HuH-7.5 (cell line): ENCODE data around the gene ARHGEF38.

Source experiments
- DNase-seq: peaks from one replicate; pipeline ENCODE4 v3.0.0; 2011; ENCODE audit warnings: low spot score

ARHGEF38 gene

DNA sequence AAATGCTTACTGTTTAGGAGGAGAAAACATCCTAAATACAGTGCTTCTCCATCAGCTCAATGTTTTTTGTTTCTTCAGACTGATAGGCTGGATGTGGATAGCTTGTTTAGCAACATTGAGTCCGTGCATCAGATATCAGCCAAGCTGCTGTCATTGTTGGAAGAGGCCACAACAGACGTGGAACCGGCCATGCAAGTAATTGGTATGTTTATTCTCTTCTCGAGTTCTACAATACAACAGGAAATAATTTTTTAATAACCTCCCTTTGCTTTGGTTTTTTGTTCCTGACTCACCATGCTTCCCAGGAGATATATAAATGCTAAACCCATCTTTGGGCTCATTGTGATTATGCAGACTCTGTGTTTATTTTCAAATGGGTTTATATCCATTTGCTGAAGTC, 60.9 kb downstream of the ARHGEF38 start:
- no peak for DNase-seq

DNA sequence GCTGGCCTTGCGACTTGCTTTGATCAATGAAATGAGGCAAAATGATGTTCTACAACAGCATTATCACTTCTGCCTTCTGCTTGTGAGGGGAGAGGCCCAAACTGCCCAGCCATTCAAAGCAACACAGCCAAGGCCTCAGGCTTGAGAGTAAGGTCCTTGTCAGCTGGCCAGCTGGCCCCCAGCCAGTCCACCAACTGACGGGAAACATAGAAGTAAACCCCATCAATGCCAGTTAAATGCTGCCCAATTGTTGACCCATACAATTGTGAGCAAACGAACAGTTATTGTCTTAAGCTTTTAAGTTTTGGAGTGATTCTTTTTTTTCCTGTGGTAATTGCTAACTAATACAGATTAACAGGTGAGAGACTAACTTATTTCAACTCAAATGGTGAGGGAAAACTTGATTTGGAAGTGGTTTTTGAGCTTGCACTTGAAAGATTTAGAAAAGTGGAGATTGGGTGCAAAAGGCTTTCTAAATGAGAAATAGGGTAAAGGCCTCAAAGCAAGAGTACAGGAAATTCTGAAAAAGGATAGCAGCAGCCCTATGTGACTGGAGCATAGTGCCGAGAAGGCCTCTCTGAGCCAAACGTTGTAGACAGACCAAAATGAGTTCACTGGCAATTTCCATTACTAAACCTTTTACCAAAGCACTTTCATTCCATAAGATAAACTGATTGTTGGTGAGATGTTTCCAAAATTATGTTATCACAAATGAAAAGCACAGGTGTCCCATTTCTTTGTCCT, 66.9 kb downstream of the ARHGEF38 start:
- no peak for DNase-seq

DNA sequence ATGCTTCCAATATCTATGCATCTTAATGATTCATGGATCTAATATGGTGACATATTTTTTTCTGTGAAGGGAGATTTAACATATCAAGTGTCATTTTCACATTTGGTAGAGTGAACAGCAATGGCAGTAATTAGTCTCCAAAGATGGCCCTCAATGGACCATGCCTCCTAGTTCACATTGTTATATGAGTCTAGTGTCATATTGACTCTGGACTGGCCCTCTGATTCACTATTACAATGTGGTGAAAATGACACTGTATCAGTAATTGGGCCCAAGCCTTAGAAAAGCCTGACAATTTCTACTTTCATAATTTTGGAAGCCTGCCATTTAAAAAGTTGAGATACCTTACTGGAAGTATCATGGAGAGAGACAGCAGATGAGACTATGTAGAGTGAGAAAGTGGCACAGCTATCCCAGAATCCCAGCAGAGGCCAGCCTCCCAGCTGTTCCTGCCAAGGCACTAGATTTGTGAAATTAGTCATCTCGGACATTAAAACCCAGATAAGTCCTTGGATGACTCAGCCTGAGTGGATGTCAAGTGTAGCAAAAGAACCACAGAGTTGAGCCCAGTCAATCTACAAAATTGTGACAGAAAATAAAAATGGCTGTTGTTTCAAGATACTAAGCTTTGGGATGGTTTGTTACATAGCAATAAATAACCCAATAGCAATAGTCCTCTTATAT, 68.4 kb downstream of the ARHGEF38 start:
- DNase-seq: no peak

DNA sequence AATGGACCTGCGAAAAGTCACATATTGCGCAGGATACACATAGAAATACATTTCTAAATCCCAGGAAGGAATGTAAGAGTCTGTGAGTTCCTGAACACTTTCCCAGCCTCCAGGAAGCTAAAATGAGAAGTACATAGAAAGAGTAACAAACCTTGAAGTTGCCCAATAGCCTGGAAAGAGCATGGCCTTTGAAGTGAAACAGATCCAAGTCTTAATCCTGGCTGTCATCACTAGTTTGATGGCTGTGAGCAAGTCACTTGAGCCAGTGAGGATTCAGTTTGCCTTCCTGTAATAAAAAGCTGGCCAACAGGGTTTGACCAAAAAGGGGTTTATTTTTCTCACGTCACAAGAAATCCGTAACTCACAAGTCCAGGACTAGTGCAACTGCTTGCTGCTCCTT, 69.8 kb downstream of the ARHGEF38 start:
- DNase-seq: no peak

DNA sequence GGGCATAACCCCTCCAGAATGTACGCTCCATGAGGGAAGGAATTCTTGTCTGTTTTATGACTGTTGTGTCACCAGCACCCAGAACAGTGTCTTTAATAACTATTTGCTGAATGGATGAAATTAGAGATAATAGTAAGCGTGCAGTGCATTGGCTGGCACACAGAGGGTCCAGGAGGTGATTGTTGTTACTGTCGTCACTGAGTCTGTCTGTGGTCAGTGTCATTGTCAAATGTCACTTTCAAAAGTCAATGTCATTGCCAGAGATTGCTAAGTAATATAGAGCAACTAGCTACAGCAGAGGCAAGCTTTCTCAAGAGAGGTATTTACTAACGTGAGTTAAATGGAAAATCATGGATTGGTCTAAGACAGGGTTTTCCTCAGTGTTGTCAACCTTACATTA, 70.7 kb downstream of the ARHGEF38 start:
- no peak for DNase-seq

DNA sequence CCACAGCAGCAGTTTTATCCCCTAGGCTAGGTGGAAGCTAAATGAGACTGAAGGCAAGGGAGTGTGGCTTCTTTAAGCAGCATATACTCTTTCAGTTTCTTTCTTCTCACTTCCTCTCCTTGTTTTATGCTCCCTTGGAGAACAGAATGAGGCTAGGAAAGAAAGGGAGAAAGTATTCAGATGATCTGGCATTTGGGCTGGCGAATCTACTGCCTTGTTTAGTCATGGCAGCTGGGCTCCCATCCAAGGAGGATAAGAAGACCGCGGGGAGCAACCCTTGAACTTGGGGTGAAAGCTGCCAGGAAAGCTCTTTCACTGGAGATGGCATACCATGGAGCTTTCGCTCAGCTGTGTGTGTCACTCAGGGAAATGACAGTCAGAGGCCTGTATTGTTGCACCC, 72.1 kb downstream of the ARHGEF38 start:
- no peak for DNase-seq

DNA sequence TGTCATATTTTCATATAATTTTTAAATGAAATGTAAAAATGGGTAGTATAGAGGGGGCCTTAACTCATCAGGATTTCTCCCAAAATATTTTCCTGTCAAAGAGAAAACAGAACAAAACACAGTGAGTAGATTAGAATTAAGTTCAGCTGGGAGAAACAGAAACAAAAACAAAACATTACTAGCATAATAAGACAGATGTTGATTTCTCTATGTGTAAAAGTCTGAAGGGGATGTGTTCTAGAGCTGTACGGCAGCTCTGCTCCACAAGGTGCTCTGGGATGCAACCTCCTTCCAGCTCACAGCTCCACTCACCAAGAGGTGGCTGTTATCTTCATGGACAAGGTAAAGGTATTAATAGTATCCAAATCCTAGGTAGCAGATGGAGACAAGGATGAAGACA, 72.8 kb downstream of the ARHGEF38 start:
- no peak for DNase-seq

DNA sequence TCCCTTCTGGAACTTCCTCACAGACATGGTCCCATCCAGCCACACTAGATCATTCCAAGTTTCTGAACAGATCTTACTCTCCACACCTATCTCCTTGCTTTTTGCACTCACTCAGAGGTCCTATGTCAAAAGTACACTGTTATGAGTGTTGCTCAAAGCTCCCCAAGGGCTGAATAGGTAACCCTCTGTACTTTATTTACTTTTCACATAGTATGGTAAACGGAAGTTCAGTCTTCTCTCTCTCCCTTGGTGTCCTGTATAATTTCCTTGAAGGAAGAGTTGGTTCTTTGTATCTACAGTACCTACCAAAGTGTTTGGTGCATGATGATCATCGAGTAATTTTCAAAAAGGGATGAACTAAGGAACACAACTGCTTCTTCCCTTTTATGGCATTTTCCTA, 74.4 kb downstream of the ARHGEF38 start:
- no peak for DNase-seq

DNA sequence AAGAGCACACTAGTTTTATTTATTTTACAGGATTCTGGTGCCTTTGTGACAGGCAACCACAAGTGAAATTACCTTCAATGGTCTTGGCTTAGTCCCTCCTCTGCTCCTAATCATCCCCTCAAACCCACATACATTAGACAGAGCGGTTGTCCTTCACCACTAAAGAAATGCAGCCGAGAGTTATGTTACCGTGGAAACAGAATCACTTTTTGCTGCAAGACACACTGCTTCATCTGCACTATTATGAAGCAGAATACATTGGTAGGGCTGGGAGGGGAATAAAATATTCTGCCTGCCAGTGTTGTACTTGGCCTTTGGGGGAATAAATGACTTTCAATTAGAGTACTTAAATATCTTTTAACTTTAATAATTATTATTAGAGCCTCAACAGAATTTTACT, 75.2 kb downstream of the ARHGEF38 start:
- DNase-seq: no peak

DNA sequence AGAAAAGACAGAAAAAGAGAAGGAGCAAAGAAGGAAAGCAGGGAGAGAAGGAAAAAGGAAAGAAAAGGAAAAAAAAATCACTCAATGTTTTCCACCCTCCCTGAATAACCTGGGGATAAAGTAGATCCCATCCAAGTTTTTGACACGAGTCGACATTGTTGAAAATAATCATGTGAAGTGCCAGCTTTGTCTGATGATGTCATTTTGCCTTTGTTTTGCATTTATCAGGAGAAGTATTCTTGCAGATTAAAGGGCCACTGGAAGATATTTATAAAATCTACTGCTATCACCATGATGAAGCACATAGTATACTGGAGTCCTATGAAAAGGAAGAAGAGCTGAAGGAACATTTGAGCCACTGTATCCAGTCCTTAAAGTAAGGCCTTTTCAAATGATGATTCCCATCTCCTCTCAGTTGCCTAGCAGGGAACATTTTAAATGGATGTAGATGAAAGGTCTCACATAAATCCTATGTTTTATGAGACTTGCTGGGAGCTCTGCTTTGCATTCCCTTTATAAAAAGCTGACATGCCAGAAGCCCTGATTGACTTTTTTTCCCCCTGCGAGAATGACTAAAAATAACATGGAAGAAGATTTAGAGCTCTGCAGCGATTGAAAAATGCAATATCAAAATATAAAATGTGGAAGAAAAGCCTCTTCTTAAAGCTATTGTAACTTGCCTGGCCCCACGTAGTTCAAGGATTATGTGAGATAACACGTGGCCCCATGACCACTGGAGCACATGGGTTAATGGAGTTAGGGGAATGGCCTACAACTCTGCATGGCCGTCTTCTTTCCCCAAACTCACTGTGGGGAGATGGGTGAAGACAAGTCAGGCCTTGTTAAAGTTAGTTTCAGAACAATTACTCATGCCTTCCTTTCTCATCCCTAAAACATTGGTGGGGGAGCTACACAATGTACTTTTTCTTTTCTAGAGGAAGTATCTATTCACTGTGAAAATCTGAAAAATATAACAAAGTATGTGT, 78.5 kb downstream of the ARHGEF38 start:
- no peak for DNase-seq

DNA sequence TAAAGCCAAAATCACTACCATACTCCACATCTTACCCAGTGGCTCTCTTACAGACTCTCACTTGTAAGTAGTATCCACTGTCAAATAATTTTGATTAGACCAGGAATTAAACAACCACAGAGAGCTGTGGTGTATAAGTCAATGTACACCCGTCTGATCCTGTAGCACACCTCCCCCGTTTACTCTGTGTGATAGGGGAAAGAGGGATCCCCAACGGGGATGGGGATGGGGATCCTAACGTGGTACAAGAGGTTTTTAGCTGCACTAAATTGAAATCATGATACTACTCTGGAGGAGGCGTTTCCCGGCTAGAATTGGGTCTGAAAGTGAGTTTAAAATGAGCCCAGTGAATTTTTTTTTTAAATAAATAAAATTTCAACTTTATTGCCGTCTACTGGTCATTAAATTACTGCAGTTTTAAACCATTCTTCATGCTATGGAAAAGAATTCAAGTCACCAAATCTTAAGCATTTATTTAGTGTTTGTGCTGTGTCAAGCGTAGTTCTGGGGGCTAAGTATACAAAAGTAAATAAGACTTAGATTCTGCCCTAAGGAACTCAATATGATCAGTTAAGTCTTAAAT, 79.5 kb downstream of the ARHGEF38 start:
- no peak for DNase-seq

DNA sequence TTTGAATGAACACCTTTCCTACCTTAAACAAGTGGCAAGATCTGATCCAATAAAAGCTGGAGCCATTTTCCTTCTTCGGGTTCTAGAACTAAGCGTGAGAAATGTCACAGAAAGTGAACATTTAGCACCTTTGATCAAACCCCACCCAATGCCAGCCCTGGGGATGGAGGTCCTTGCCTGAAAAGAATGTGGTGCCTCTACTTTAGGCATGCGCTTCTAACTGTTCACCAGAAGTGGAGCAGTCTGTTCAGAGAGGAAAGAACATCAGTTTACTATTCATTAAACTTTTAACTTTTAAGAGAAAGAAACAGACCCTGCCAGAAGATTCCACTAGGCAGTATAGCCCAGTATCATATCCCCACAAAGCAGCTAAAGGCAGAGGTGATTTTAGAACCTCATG, 80.2 kb downstream of the ARHGEF38 start:
- no peak for DNase-seq

DNA sequence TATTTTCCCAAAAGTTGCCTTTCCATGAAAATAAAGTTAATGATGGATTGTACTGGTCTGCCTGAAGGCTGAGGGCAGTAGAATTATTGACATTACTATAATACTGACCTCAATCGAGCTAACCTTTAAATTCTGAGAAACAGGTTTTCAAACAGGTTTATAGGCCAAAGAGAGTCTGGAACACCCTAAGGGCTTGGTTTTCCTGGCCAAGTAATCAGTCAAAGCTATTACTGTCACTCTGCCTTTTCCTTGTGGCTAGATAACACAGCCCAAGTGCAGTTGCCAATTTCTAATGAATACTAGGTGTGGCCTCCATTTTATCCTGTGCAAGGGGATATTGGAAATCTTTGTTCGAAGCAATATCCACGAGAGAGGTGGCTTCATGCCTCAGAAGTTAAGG, 80.8 kb downstream of the ARHGEF38 start:
- no peak for DNase-seq

DNA sequence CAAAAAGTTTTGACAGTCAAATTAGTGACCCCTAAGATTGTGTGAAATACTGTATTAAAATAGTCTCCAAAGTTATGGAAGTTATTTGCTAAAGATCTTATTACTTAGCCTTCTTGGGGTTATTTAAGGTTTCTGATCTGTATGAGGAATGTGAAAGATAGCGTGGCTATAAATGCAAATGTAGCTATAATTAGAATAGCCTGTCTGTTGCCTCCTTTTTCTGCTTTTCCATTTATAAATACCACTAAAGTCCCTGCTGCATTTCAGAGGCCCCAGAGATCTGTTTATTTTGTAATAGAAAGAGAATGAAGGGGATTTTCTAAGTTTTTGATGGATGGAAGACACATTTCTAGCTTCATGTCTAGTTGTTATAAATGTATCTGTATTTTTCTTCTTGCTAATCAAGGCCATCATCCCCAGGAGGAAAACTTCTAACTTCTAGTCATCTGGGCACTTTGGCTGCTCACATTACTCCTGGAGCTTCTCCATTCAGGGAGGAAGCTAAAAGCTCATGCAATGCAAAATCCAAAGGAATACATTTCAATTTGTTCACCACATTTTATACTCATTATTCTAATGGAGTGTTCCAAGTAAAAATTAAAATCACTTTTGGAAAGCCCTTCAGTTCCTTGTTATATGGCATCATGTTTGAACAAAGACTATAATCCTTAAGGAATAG, 82.1 kb downstream of the ARHGEF38 start:
- no peak for DNase-seq

DNA sequence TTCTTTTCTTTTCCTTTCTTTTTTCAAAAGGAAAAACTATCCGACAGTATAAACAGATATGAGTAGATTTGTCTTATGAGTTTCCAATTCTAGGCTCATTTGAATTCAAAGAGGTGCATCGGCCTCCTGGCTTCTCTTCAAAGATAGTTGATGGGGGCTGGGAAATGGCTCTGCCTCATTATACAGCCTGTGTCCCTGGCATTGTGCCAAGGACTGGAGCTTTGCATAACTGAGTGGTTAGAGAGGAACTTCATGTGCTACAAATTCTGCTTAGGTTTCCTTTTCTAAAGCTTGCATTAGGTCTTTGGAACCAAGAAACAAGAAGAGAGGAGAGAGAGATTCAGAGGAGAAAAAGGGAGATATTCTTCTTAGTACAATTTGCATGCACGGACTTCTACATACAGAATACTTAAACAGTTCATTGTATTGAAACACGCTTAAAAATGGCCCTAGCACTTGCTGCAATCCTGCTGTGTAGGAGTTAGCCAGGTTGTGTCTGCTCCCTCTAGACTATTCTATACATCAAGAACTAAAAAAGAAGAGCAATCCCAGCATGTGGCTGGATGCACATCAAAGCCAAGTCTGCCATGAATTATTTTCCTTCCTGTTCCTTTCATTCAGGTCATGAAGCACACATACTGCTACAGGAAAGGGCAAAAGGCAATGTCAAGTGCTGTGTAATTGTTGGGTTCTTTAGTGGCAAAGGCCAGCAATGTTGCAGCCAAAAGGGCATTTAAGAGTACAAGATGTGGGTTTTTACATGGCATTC, 85.2 kb downstream of the ARHGEF38 start:
- no peak for DNase-seq

DNA sequence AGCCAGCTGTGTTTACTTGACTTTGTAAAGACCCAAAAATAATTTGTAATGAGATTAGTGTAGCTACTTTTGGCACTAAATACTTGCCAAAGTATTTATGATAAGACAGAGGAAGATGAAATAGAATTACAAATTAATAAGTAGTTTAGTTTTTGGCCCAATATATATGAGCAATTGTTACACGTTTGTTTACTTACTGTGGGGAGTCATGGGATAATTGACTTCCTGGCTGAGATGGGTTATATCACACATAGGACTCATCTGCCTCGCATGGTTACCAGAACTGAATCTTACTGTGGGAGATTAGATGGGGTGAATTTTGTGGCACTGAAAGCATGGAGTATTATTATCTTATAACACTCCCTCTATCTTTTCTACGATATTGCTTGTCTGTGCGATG, 89.4 kb downstream of the ARHGEF38 start:
- DNase-seq: no peak

DNA sequence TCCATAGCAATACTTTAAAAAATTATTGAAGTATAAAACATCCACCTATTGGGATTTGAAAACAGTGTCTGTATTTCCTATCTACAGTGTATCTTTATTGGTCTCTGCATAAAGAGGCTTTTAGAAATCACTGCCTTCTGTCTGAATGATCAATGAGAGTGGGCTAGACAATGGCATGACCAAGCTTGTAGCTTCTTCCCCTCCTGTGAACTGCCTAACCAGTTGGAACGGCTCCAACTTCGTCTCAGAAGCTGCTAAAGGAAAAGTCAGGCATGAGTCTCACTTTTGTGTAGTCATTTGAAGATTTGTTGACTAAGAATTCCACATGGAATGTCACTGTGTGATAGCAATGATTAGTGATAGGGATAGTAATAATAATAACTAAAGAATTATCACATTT, 91.8 kb downstream of the ARHGEF38 start:
- no peak for DNase-seq

DNA sequence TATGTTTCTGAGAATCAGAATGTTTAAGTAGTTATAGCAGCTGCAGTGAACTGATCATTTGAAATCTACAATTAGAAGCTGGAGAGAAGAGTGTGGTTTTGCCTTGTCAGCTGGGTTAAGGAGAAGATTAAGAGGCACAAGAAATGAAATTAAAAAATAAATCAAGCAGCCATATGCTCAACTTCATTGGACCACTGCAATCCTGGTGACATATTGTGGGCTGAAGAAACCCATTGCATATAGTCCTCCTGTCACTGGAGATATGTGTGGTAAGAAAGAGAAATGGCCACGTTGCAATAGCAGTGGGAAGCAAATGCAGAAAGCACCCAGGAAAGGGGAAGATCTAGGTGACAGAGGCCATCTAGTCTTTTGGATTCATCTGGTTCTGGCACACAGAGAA, 93.0 kb downstream of the ARHGEF38 start:
- no peak for DNase-seq

DNA sequence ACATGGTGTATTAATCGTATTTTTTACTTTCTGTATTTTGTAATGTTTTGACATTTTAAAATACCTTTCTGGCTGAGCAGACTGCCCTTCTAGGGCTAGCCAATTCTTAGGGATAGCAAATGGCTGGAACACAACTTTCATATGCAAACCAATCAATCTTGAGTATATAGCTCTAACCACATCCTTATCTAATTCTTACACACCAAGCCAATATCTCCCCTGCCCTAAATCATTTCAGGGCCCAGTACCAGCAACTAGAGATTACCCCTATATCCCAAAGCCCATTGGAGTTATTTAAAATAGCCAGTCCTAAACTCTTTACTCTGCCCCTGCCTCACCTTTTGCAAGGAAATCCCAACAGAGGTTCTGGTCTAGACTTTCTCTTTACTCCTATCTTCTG, 97.8 kb downstream of the ARHGEF38 start:
- DNase-seq: no peak

DNA sequence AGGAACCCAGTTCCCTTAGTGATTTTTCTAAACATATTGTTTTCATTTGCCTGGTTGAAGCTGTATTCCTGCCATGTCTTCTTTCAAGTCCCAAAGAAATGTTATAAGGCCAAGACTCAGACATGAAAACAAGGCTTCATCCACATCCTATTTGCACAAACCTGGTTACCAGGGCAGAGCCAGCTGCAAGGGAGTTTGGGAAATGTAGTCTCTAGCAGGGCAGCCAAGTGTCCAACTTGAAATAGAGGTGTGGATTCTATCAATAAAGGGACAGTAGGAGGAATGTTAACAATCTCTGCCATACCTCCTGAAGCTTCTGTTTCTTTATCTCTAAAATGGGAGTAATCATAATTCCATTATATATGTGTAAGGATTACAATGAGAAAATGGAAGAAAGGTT, 99.5 kb downstream of the ARHGEF38 start:
- DNase-seq: no peak

DNA sequence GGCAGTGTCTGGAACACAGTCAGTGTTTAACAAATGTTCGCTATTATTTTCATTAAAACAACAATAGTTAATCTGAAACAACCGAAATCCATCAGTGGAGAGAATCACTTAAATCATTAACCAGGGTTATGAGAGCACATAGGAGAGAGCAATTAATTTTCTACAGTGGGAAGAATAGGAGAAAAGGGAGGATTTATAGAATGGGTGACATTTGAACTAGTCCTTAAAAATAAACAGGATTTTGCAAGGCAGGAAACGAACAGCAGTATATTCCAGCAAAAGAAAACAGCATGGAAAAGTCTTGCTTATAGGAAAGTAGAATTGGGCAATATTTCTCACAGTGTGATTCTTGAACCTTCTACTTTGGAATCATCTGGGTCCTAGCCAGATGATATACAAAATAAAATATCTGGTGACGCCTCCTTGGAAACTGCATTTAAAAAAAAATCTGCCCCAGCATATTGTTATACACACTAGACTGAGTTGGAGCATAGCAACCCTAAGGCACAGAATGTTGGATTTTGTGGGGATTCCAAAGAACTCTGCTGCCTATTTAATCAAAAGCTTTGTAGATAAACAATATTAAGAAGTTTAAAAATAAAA, 100.0 kb downstream of the ARHGEF38 start:
- no peak for DNase-seq
